Measurements from ENCODE around the gene TSPYL1. TPM values are rescaled to one million over a fixed set of nuclear protein-coding genes. Genes with fewer than 3 reads are reported as not detected.
"Not testable (repeated sequence)": the region's sequence is repeated elsewhere in the genome, so short reads cannot be mapped to it uniquely, and the experiment has no call there.

Gene TSPYL1
- total RNA-seq, 5 donors from 2014 or later (not counting 1 experiment from before 2014, with no cell fraction given): 83.4 to 215 (median 86.8) TPM

DNA sequence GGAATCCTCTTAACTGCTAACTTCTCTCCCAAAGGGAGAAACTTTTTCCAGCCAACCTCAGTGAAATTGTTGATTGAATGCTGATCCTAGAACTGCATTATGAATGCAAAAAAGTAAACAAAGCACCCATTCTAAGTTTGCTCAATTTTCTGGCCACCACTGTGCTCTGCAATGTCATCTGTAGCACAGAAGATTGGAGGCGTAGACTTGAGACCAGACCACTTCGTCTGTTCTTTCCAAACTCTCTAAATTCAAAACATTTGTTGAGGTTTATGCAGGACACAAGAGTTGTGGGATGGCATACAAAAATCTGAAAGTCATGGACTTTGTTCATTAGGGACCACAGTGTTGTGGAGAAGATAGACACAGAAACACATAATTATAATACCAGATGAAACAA lies 11.1 kb upstream of the TSPYL1 start:
- ATAC-seq (replicated peaks in 1 of 4) (no peak), DNase-seq (no peak)
- Mint-ChIP-seq H3K4me1 (no peaks in the 10 kb centered on the region), H3K9me3 (no peaks in the 10 kb centered on the region), H3K36me3 (no peaks in the 10 kb centered on the region), H3K27me3 (no peaks in the 10 kb centered on the region), H3K27ac (no peak overlapping the region), H3K4me3 (no peak overlapping the region)
- H3K4me3 ChIP-seq (ENCODE audit: control insufficient read depth in 1 of 2, extremely low read depth in 1 of 2, low read length in 1 of 2): no peak overlapping the region
- H3K27ac ChIP-seq (ENCODE audit: low read length): no peak overlapping the region
- POLR2A ChIA-PET: no interaction called here
- CTCF ChIA-PET: interaction anchor here (4.5 to 5.9 kb wide), 2 partner anchors 243 kb away, joined by 43 to 55 read pairs; no protein-coding TSS in a partner anchor
- WGBS (ENCODE audit: insufficient coverage): no CpG with 5 or more reads among the region's 2 CpGs
- H3K9me3 ChIP-seq: no peaks in the 10 kb centered on the region
- no peaks in the 10 kb centered on the region for H3K36me3 ChIP-seq (ENCODE audit: control insufficient read depth in 2 of 2, extremely low read depth in 1 of 2, insufficient read depth in 1 of 2, low read length in 1 of 2)
- H3K4me1 ChIP-seq (ENCODE audit: control insufficient read depth in 1 of 2, extremely low read depth in 1 of 2, insufficient read depth in 2 of 2, low read length in 2 of 2): no peaks in the 10 kb centered on the region
- H3K27me3 ChIP-seq (replicated peaks in 1 of 2; ENCODE audit: control insufficient read depth in 2 of 2, extremely low read depth in 1 of 2, insufficient read depth in 2 of 2, low read length in 1 of 2): no peaks in the 10 kb centered on the region

DNA sequence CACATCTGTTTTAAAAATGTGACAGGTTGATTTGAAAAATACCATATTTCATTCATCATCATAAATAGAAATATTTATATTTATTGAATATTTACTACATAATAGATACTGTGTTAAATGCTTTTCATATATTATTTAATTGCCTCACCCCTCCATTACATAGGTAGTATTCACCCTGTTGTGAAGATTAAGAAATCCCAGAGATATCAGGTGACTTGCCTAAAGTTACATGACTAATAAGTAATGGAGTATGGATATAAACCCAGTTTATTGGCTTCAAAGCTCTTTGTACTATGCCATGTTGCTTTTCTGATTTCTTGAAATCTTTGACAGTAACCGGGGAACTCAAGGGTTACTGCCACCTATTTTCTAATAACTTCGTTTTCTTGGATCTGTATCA lies 10.1 kb upstream of the TSPYL1 start:
- Histone ChIP-seq H3K4me1 (ENCODE audit: control insufficient read depth in 1 of 2, extremely low read depth in 1 of 2, insufficient read depth in 2 of 2, low read length in 2 of 2) (no peaks in the 10 kb centered on the region), H3K4me3 (ENCODE audit: control insufficient read depth in 1 of 2, extremely low read depth in 1 of 2, low read length in 1 of 2) (no peak overlapping the region), H3K9me3 (no peaks in the 10 kb centered on the region), H3K27ac (ENCODE audit: low read length) (no peak overlapping the region), H3K36me3 (ENCODE audit: control insufficient read depth in 2 of 2, extremely low read depth in 1 of 2, insufficient read depth in 1 of 2, low read length in 1 of 2) (no peaks in the 10 kb centered on the region), H3K27me3 (replicated peaks in 1 of 2; ENCODE audit: control insufficient read depth in 2 of 2, extremely low read depth in 1 of 2, insufficient read depth in 2 of 2, low read length in 1 of 2) (no peaks in the 10 kb centered on the region)
- ChIA-PET POLR2A (no interaction called here), CTCF (interaction anchor here (0.9 to 5.9 kb wide), 5 partner anchors 9 to 279 kb away, joined by 3 to 55 read pairs (median 6); partner anchors contain the start of gene TSPYL1 (in 1 of the 2))
- H3K4me3 Mint-ChIP-seq: no peak overlapping the region
- DNase-seq (no peak), ATAC-seq (replicated peaks in 1 of 4) (no peak)
- no peaks in the 10 kb centered on the region for H3K36me3 Mint-ChIP-seq
- no peaks in the 10 kb centered on the region for H3K27me3 Mint-ChIP-seq
- H3K4me1 Mint-ChIP-seq: no peaks in the 10 kb centered on the region
- 100% methylated on average over 1 of the region's 2 CpGs for WGBS (ENCODE audit: insufficient coverage)
- no peaks in the 10 kb centered on the region for H3K9me3 Mint-ChIP-seq
- H3K27ac Mint-ChIP-seq: no peak overlapping the region

DNA sequence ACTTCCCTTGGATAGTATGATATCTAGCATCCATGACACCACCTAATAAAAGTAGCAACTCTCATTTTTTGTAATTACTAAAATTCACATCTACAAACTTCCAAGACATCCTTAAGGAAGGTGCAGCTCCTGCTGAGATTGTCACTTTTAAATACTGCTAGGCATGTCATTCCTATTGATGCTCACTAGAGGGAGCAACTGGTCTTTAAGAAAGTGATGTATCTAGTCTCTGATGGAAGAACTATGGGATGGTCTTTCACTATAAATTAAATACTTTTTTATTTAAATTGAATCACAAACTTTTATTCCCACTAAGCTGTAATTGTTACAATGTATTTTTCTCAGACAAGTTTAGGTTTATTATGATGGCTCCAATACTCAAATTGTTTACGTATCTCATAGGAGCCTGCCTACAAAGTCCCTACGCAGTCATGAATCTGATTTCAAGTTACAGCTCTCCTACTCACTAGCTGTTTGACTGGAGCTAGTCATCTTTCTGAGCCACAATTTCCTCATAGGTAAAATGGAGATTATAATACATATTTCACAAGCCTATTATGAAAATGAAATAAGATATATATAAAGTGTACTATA lies 8.1 kb upstream of the TSPYL1 start:
- H3K4me3 Mint-ChIP-seq: no peak overlapping the region
- DNase-seq: peak in 1 of 35 experiments; percentile 69
- H3K9me3 ChIP-seq: no peaks in the 10 kb centered on the region
- CTCF ChIA-PET: interaction anchor here (0.6 to 5.9 kb wide), 49 partner anchors 9 to 360 kb away, joined by 3 to 55 read pairs (median 4); partner anchors contain the start of genes TSPYL4 (in 2 of the 2), CALHM4 (in 1 of the 2), DSE (in 1 of the 2) and RWDD1 (in 1 of the 2)
- no peak overlapping the region for H3K4me3 ChIP-seq (ENCODE audit: control insufficient read depth in 1 of 2, extremely low read depth in 1 of 2, low read length in 1 of 2)
- no peak overlapping the region for H3K27ac ChIP-seq (ENCODE audit: low read length)
- H3K4me1 Mint-ChIP-seq: peaks cover 0 to 3% (median 1%) of the 10 kb centered on the region in 3 donors
- H3K4me1 ChIP-seq (ENCODE audit: control insufficient read depth in 1 of 2, extremely low read depth in 1 of 2, insufficient read depth in 2 of 2, low read length in 2 of 2): no peaks in the 10 kb centered on the region
- no peaks in the 10 kb centered on the region for H3K9me3 Mint-ChIP-seq
- H3K27me3 Mint-ChIP-seq: no peaks in the 10 kb centered on the region
- no CpG with 5 or more reads among the region's 2 CpGs for WGBS (ENCODE audit: insufficient coverage)
- no peaks in the 10 kb centered on the region for H3K27me3 ChIP-seq (replicated peaks in 1 of 2; ENCODE audit: control insufficient read depth in 2 of 2, extremely low read depth in 1 of 2, insufficient read depth in 2 of 2, low read length in 1 of 2)
- H3K36me3 ChIP-seq (ENCODE audit: control insufficient read depth in 2 of 2, extremely low read depth in 1 of 2, insufficient read depth in 1 of 2, low read length in 1 of 2): no peaks in the 10 kb centered on the region
- no peaks in the 10 kb centered on the region for H3K36me3 Mint-ChIP-seq
- POLR2A ChIA-PET: interaction anchor here in 1 of 2 donors (0.7 to 1.3 kb wide), 3 partner anchors 19 to 329 kb away, joined by 3 to 7 read pairs (median 4); partner anchors contain the start of gene TSPYL4
- H3K27ac Mint-ChIP-seq: no peak overlapping the region
- peak; percentile 68 to 78 (median 72) for ATAC-seq (replicated peaks in 1 of 4)

DNA sequence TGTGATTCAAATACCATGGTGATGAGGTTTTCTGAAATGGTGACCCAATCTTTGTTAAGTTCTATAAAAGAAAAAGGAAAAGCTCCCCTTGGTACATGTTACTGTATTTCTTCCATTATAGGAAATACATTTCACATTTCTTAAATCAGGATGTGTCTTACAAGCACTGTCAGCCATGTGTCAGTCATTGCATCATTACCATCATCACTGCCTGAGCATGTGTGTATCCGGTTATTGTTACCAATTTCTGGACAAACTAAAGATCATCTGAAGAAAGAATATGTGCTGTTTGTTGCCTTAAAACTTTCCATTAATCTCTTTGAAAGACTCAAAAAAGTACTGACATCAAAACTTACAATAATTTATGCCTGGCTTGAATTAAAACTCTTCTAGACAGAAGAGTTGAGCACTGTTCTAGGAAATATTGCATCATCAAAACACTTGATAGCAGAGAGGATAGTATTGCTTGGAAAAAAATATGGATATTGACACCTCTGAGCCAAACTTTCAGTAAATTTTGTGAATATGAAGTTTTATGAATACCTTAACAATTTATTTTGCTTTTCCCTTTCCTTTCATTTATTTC lies 7.1 kb upstream of the TSPYL1 start:
- no peaks in the 10 kb centered on the region for H3K36me3 Mint-ChIP-seq
- no peak for ATAC-seq (replicated peaks in 1 of 4)
- Histone ChIP-seq H3K27ac (ENCODE audit: low read length) (no peak overlapping the region), H3K4me1 (ENCODE audit: control insufficient read depth in 1 of 2, extremely low read depth in 1 of 2, insufficient read depth in 2 of 2, low read length in 2 of 2) (no peaks in the 10 kb centered on the region), H3K9me3 (no peaks in the 10 kb centered on the region), H3K36me3 (ENCODE audit: control insufficient read depth in 2 of 2, extremely low read depth in 1 of 2, insufficient read depth in 1 of 2, low read length in 1 of 2) (no peaks in the 10 kb centered on the region), H3K27me3 (replicated peaks in 1 of 2; ENCODE audit: control insufficient read depth in 2 of 2, extremely low read depth in 1 of 2, insufficient read depth in 2 of 2, low read length in 1 of 2) (no peaks in the 10 kb centered on the region), H3K4me3 (ENCODE audit: control insufficient read depth in 1 of 2, extremely low read depth in 1 of 2, low read length in 1 of 2) (no peak overlapping the region)
- ChIA-PET POLR2A (no interaction called here), CTCF (interaction anchor here (0.6 to 5.9 kb wide), 30 partner anchors 9 to 358 kb away, joined by 3 to 55 read pairs (median 4); partner anchors contain the start of genes TSPYL4 (in 2 of the 2), CALHM4 (in 1 of the 2) and RWDD1 (in 1 of the 2))
- no peaks in the 10 kb centered on the region for H3K27me3 Mint-ChIP-seq
- no peak overlapping the region for H3K27ac Mint-ChIP-seq
- DNase-seq: no peak
- H3K4me3 Mint-ChIP-seq: no peak overlapping the region
- H3K4me1 Mint-ChIP-seq: peaks cover 3 to 8% (median 6%) of the 10 kb centered on the region in 3 donors
- no CpG with 5 or more reads among the region's 1 CpG for WGBS (ENCODE audit: insufficient coverage)
- no peaks in the 10 kb centered on the region for H3K9me3 Mint-ChIP-seq

DNA sequence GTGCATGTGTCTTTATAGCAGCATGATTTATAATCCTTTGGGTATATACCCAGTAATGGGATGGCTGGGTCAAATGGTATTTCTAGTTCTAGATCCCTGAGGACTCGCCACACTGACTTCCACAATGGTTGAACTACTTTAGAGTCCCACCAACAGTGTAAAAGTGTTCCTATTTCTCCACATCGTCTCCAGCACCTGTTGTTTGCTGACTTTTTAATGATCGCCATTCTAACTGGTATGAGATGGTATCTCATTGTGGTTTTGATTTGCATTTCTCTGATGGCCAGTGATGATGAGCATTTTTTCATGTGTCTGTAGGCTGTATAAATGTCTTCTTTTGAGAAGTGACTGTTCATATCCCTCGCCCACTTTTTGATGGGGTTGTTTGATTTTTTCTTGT lies 5.3 kb upstream of the TSPYL1 start:
- H3K27me3 Mint-ChIP-seq; H3K4me3 Mint-ChIP-seq; H3K4me3 ChIP-seq (ENCODE audit: control insufficient read depth in 1 of 2, extremely low read depth in 1 of 2, low read length in 1 of 2); ATAC-seq (replicated peaks in 1 of 4); DNase-seq; POLR2A ChIA-PET; H3K9me3 Mint-ChIP-seq; H3K9me3 ChIP-seq; H3K36me3 Mint-ChIP-seq; H3K27me3 ChIP-seq (replicated peaks in 1 of 2; ENCODE audit: control insufficient read depth in 2 of 2, extremely low read depth in 1 of 2, insufficient read depth in 2 of 2, low read length in 1 of 2); H3K27ac Mint-ChIP-seq; H3K36me3 ChIP-seq (ENCODE audit: control insufficient read depth in 2 of 2, extremely low read depth in 1 of 2, insufficient read depth in 1 of 2, low read length in 1 of 2); H3K27ac ChIP-seq (ENCODE audit: low read length): not testable (repeated sequence)
- H3K4me1 Mint-ChIP-seq: peaks cover 17 to 24% (median 24%) of the 10 kb centered on the region in 3 donors
- peaks cover 7 to 13% of the 10 kb centered on the region in 2 experiments for H3K4me1 ChIP-seq (ENCODE audit: control insufficient read depth in 1 of 2, extremely low read depth in 1 of 2, insufficient read depth in 2 of 2, low read length in 2 of 2)
- CTCF ChIA-PET: interaction anchor here in 1 of 2 donors (1.6 kb wide), 1 partner anchor 249 kb away, joined by 3 read pairs; no protein-coding TSS in a partner anchor
- WGBS (ENCODE audit: insufficient coverage): no CpG with 5 or more reads among the region's 4 CpGs

DNA sequence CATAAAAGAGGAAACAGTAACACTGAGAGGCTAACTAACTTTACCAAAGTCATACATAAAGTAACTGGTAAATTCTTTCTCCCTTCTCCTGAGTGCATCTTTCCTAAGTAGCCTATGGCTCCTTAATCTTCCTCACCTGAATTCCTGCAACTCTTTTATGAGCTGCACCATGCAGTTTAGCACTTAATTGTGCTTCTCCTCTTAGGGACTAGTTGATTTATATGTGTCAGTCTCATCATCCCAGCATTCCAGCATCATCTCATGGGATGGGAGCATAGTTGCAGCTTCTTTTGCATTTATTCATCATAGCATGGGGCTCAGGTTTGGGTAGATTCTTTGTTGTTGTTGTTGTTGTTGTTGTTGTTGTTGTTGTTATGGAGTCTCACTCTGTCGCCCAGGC lies 3.5 kb upstream of the TSPYL1 start:
- peaks cover 0 to 3% of the 10 kb centered on the region in 2 donors for H3K36me3 ChIP-seq (ENCODE audit: control insufficient read depth in 2 of 2, extremely low read depth in 1 of 2, insufficient read depth in 1 of 2, low read length in 1 of 2)
- ATAC-seq (replicated peaks in 1 of 4) (no peak), DNase-seq (no peak)
- Mint-ChIP-seq H3K36me3 (peaks cover 8% of the 10 kb centered on the region), H3K27ac (no peak overlapping the region), H3K4me1 (peaks cover 25 to 41% (median 34%) of the 10 kb centered on the region in 3 donors), H3K4me3 (no peak overlapping the region), H3K27me3 (no peaks in the 10 kb centered on the region), H3K9me3 (no peaks in the 10 kb centered on the region)
- no peak overlapping the region for H3K27ac ChIP-seq (ENCODE audit: low read length)
- H3K27me3 ChIP-seq (replicated peaks in 1 of 2; ENCODE audit: control insufficient read depth in 2 of 2, extremely low read depth in 1 of 2, insufficient read depth in 2 of 2, low read length in 1 of 2): no peaks in the 10 kb centered on the region
- H3K9me3 ChIP-seq: no peaks in the 10 kb centered on the region
- ChIA-PET CTCF (interaction anchor here in 1 of 2 donors (0.7 kb wide), 2 partner anchors 62 to 282 kb away, joined by 3 read pairs; no protein-coding TSS in a partner anchor), POLR2A (interaction anchor here in 1 of 2 donors (0.7 kb wide), 1 partner anchor 14 kb away, joined by 3 read pairs; no protein-coding TSS in a partner anchor)
- WGBS (ENCODE audit: insufficient coverage): 100% methylated on average over 1 of the region's 1 CpG
- H3K4me1 ChIP-seq (ENCODE audit: control insufficient read depth in 1 of 2, extremely low read depth in 1 of 2, insufficient read depth in 2 of 2, low read length in 2 of 2): peaks cover 16% of the 10 kb centered on the region in 2 experiments
- no peak overlapping the region for H3K4me3 ChIP-seq (ENCODE audit: control insufficient read depth in 1 of 2, extremely low read depth in 1 of 2, low read length in 1 of 2)

Measured in T-cell (primary cell).